ENCODE data around the gene PTRHD1. TPM values are rescaled to one million over a fixed set of nuclear protein-coding genes. Genes with fewer than 3 reads are reported as not detected.
"Not testable (repeated sequence)": the region's sequence is repeated elsewhere in the genome, so short reads cannot be mapped to it uniquely, and the experiment has no call there.

PTRHD1 gene
- total RNA-seq, 2 donors from 2014 or later = 13.7 to 24.4 TPM

- H3K27ac Mint-ChIP-seq = peak overlapping the region in 1 of 2 donors; percentile 74
- H3K36me3 Mint-ChIP-seq = peaks cover 11 to 48% of the 10 kb centered on the region in 2 donors
- ATAC-seq (peak in 1 of 2 donors; percentile 17), DNase-seq (ENCODE audit: low spot score in 2 of 2) (no peak)
- no peaks in the 10 kb centered on the region for H3K9me3 Mint-ChIP-seq
Observed at GRCh38 chr2:24820598-24821432, 27.6 kb upstream of the PTRHD1 start.

DNA sequence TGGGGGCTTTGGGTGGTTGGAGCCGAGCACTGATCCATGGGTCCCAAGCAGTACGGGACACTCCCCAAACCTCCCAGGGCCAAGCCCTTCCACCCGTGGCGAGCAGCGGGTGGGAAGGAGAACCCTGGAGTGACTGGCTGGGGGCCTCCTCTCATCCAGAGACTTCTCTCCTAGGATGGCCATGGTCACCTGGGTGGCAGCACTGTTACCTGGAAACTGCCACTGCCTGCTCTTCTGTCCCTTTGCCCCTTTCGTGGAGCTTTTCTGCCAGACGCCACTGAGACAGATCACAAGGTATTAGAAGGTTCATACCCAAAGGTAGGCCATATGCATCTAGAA, 27.0 kb upstream of the PTRHD1 start:
- DNase-seq (ENCODE audit: low spot score in 2 of 2) (no peak), ATAC-seq (no peak)
- Mint-ChIP-seq H3K36me3 (peaks cover 16 to 41% of the 10 kb centered on the region in 2 donors), H3K9me3 (no peaks in the 10 kb centered on the region), H3K27ac (no peak overlapping the region)

DNA sequence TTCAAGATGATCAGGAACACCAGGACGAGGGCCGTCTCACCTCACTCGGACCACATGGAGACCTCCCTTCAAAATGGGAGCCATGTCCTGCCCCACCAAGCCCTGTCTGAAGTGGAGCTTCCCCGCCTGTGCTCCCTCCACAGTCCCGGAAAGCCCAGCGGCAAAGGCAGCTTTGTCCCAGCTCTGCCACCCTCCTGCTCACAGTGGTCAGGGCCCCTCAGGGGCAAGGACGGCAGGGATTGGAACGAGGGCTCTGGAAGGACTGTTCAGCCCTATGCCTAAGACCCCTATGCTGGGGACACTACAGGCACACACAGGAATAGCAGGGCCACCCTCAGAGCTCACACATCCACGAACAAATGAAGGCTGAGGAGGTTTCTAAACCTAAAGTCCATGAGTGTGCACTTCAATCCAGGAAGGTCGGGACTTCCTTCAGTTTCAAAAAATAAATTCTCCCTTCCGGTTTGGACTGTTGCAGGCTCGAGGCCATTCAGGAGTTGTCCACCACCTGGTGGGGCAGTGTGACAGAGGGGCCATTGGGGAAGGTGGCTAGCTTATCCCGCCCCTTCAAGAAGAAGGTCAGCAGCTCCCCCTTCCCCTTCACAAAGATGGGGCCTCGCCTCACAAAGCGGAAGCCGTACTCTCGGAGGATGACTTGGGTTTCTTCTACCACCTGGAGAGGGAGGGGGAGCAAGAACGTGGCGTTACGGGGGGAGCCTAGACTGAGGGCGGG, 26.4 kb upstream of the PTRHD1 start:
- H3K27ac Mint-ChIP-seq = peak overlapping the region in 1 of 2 donors; percentile 55
- H3K9me3 Mint-ChIP-seq = no peaks in the 10 kb centered on the region
- no peak for DNase-seq (ENCODE audit: low spot score in 2 of 2)

GRCh38 chr2:24818721-24819167, 25.6 kb upstream of the PTRHD1 start:
- H3K27ac Mint-ChIP-seq = peak overlapping the region; percentile 32 to 75
- H3K36me3 Mint-ChIP-seq = peaks cover 22 to 39% of the 10 kb centered on the region in 2 donors
- DNase-seq (ENCODE audit: low spot score in 2 of 2) (no peak), ATAC-seq (no peak)
- no peaks in the 10 kb centered on the region for H3K9me3 Mint-ChIP-seq

More for the DNA sequence above, 26.4 kb upstream of the PTRHD1 start:
- H3K36me3 Mint-ChIP-seq = peaks cover 16 to 38% of the 10 kb centered on the region in 2 donors
- ATAC-seq = no peak

- DNase-seq (ENCODE audit: low spot score in 2 of 2) (no peak), ATAC-seq (no peak)
- Mint-ChIP-seq H3K27ac (no peak overlapping the region), H3K9me3 (no peaks in the 10 kb centered on the region), H3K36me3 (peaks cover 18 to 43% of the 10 kb centered on the region in 2 donors)
Observed at GRCh38 chr2:24816884-24817283, 23.7 kb upstream of the PTRHD1 start.

- H3K36me3 Mint-ChIP-seq = peaks cover 14 to 43% of the 10 kb centered on the region in 2 donors
- no peak for DNase-seq (ENCODE audit: low spot score in 2 of 2)
- no peaks in the 10 kb centered on the region for H3K9me3 Mint-ChIP-seq
- no peak for ATAC-seq
- H3K27ac Mint-ChIP-seq = no peak overlapping the region
Observed at GRCh38 chr2:24816404-24816803, 23.2 kb upstream of the PTRHD1 start.

DNA sequence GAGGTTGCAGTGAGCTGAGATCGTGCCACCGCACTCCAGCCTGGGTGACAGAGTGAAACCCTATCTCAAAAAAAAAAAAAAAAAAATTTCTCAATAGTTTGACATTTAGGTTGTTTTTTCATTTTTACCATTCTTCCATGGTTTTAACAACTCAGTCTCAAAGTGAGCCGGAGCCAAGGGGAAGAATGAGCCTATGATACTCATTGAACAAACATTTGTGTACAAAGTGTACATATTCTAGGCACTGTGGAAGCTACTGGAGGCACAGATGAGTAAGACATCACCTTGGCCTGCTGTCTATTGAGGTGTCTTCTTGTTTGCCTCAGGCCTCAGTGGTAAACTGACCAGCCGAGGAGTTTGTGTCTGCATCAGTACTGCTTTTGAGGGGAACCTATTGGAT, 22.0 kb upstream of the PTRHD1 start:
- no peak for DNase-seq (ENCODE audit: low spot score in 2 of 2)
- H3K27ac Mint-ChIP-seq = no peak overlapping the region
- no peaks in the 10 kb centered on the region for H3K9me3 Mint-ChIP-seq
- no peak for ATAC-seq
- H3K36me3 Mint-ChIP-seq = peaks cover 13 to 36% of the 10 kb centered on the region in 2 donors

- no peak for DNase-seq (ENCODE audit: low spot score in 2 of 2)
- ATAC-seq = no peak
- H3K9me3 Mint-ChIP-seq = no peaks in the 10 kb centered on the region
- no peak overlapping the region for H3K27ac Mint-ChIP-seq
- peaks cover 13 to 36% of the 10 kb centered on the region in 2 donors for H3K36me3 Mint-ChIP-seq
Observed at GRCh38 chr2:24814516-24814915, 21.3 kb upstream of the PTRHD1 start.

DNA sequence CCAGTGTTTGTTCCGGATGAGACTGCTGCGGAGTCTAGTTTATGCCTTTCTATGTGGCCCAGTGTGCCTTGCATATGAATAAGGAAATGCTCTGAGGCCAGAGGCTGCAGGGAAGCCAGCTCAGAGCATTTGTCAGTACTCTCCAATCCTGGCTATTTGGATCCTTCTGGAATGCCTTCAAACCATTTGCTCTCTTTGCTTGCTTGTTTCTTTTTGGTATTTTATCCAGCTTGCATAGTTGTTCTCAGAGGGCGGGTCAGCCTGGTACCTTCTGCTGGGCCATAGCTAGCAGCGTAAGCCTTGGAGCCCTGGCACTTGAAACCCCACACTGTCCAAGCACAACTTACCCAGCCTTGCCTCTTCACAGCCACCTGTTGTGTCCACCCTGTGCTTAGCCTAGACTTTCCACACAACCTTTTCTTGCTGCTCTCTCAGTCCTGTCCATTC, 20.5 kb upstream of the PTRHD1 start:
- no peak overlapping the region for H3K27ac Mint-ChIP-seq
- no peak for DNase-seq (ENCODE audit: low spot score in 2 of 2)
- ATAC-seq = no peak
- H3K9me3 Mint-ChIP-seq = no peaks in the 10 kb centered on the region
- H3K36me3 Mint-ChIP-seq = peaks cover 13 to 33% of the 10 kb centered on the region in 2 donors

DNA sequence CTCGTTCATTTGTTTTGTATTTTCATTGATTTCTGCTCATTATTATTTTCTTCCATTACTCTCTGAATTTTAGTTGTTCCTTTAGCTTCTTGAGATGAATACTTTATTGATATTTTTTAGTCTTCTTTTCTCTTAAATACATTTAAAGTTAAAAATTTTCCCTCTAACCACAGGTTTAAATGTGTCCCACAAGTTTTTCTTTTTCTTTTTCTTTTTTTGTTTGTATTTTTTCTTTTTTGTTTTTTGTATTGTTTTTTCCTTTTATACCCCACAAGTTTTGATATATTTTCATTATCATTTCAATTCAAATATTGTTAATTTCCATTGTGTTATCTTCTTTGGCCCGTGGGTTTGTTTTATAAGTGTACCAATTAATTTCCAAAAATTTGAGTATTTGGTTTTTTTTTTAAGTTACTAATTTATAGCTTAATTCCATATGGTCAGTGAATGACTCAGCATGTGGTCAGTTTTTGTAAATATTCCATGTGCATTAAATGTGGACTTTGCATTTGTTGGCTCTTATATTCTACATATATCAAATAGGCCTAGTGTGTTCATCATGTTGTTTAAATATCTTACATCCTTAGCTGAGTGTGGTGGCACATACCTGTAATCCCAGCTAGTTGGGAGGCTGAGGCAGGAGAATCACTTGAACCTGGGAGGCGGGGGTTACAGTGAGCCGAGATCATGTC, 16.3 kb upstream of the PTRHD1 start:
- Mint-ChIP-seq H3K27ac (no peak overlapping the region), H3K36me3 (peaks cover 32 to 43% of the 10 kb centered on the region in 2 donors), H3K9me3 (no peaks in the 10 kb centered on the region)
- no peak for DNase-seq (ENCODE audit: low spot score in 2 of 2)
- ATAC-seq = no peak

- no peaks in the 10 kb centered on the region for H3K9me3 Mint-ChIP-seq
- DNase-seq (ENCODE audit: low spot score in 2 of 2) (no peak), ATAC-seq (no peak)
- peak overlapping the region in 1 of 2 donors; percentile 11 for H3K27ac Mint-ChIP-seq
- H3K36me3 Mint-ChIP-seq = peaks cover 34 to 42% of the 10 kb centered on the region in 2 donors
Observed at GRCh38 chr2:24806661-24807036, 13.5 kb upstream of the PTRHD1 start.

GRCh38 chr2:24805811-24806660, 12.8 kb upstream of the PTRHD1 start:
- Mint-ChIP-seq H3K36me3 (peaks cover 34 to 47% of the 10 kb centered on the region in 2 donors), H3K27ac (peak overlapping the region in 1 of 2 donors; percentile 11)
- not testable (repeated sequence) for ATAC-seq; DNase-seq (ENCODE audit: low spot score in 2 of 2); H3K9me3 Mint-ChIP-seq

DNA sequence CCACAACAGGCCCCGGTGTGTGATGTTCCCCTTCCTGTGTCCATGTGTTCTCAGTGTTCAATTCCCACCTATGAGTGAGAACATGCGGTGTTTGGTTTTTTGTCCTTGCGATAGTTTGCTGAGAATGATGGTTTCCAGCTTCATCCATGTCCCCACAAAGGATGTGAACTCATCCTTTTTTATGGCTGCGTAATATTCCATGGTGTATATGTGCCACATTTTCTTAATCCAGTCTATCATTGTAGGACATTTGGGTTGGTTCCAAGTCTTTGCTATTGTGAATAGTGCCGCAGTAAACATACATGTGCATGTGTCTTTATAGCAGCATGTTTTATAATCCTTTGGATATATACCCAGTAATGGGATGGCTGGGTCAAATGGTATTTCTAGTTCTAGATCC, 7.3 kb upstream of the PTRHD1 start:
- ATAC-seq, H3K9me3 Mint-ChIP-seq: not testable (repeated sequence)

DNA sequence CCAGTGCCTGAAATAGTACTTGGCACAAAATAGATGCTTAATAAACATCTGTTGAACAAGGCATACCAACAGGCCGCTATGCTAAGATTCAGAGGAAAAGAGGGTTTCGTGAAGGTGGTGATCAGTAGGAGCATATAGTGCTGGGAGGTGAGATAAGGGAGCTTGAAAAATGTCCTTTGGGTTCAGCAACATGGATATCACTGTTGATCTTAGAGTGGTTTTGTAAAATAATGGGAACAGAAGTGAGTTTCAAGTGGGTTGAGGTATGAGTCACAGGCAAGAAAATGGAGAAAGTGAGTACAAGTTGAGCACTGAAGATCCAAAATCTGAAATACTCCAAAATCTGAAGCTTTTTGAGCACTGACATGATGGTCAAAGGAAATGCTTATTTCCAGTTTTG, 4.5 kb upstream of the PTRHD1 start:
- DNase-seq (ENCODE audit: low spot score in 2 of 2) (no peak), ATAC-seq (no peak)
- no peak overlapping the region for H3K27ac Mint-ChIP-seq
- H3K9me3 Mint-ChIP-seq = peaks cover 0 to 3% of the 10 kb centered on the region in 2 donors
- H3K36me3 Mint-ChIP-seq = peaks cover 50 to 89% of the 10 kb centered on the region in 2 donors

More for the DNA sequence above, 7.3 kb upstream of the PTRHD1 start:
- H3K36me3 Mint-ChIP-seq = peaks cover 49 to 87% of the 10 kb centered on the region in 2 donors
- H3K27ac Mint-ChIP-seq; DNase-seq (ENCODE audit: low spot score in 2 of 2): not testable (repeated sequence)

DNA sequence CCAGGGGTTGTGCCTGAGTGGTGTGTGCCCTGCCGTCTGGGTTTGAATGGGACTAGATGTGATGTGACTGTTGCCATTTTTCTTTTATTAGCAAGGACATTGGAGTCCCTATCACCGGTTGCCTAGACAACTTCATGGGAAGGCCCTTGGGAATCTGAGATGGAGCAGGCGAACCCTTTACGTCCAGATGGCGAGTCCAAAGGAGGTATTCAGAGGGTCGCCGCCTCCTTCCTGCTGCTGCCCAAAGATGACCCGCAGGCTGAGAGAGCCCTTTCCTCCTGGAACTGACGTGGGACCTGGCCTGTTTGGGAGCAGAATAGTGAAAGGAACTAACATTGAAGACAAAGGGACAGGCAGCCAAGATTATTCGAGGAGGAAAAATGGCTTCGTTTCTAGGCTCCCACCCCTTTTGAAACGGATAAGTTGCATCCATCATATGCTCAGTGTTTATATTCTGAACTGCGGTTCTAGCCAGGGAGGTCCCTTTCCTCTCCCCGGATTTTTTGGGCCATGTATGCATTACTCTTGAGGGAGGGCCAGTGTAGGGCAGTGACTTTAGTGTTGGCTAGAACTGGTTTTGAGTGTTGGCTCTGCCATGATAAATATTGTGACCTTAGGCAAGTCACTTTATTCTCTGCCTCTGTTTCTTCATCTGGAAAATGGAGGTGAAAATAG, 707 bp upstream of the PTRHD1 start:
- ATAC-seq = no peak
- peak in 1 of 2 donors; percentile 9 for DNase-seq (ENCODE audit: low spot score in 2 of 2)
- Mint-ChIP-seq H3K9me3 (peaks cover 0 to 3% of the 10 kb centered on the region in 2 donors), H3K27ac (peak overlapping the region; percentile 97 to 99), H3K36me3 (peaks cover 40 to 61% of the 10 kb centered on the region in 2 donors)

Measured in activated naive CD4-positive, alpha-beta T cell treated with anti-CD3 and anti-CD28 coated beads, Interleukin-2, amount 50 U/mL, for 72 hours (primary cell).